Measurements from ENCODE around the gene CYP3A7.
"Not testable (repeated sequence)": the region's sequence is repeated elsewhere in the genome, so short reads cannot be mapped to it uniquely, and the experiment has no call there.

CYP3A7 gene

GRCh38 chr7:99690918-99691317 lies 44.1 kb downstream of the CYP3A7 start:
- H3K23ac ChIP-seq (ENCODE audit: low read length in 2 of 2); H3K27me3 ChIP-seq (ENCODE audit: control insufficient read depth in 1 of 2, insufficient read depth in 1 of 2, low read length in 2 of 2); H3K14ac ChIP-seq (ENCODE audit: low read length in 2 of 2); H3K4me2 ChIP-seq (ENCODE audit: low read length, poor library complexity, severe bottlenecking); DNase-seq; H2BK120ac ChIP-seq (ENCODE audit: low read depth, low read length); H2AFZ ChIP-seq (ENCODE audit: low read depth, low read length); H3K79me1 ChIP-seq (replicated peaks; ENCODE audit: low read length, poor library complexity, severe bottlenecking); H3K9ac ChIP-seq (ENCODE audit: low read length); H3K4me3 ChIP-seq (ENCODE audit: insufficient read depth in 1 of 2, low read depth in 1 of 2, low read length in 2 of 2); H4K91ac ChIP-seq (ENCODE audit: low read length); H3K36me3 ChIP-seq (ENCODE audit: control insufficient read depth in 1 of 2, insufficient read depth in 2 of 2, low read depth in 1 of 2, low read length in 2 of 2); H3K27ac ChIP-seq (ENCODE audit: low read length, poor library complexity, severe bottlenecking); H3K18ac ChIP-seq (ENCODE audit: low read depth in 1 of 2, low read length in 2 of 2); H4K8ac ChIP-seq (ENCODE audit: low read length); H2BK12ac ChIP-seq (ENCODE audit: low read length in 2 of 2); H3K4me1 ChIP-seq (ENCODE audit: control insufficient read depth, insufficient read depth, low read depth, low read length); H2BK15ac ChIP-seq (ENCODE audit: low read depth, poor library complexity, severe bottlenecking); H2AK5ac ChIP-seq (ENCODE audit: low read length, severe bottlenecking); H3K9me3 ChIP-seq (ENCODE audit: control insufficient read depth, low read length); H3K4ac ChIP-seq (ENCODE audit: low read depth in 1 of 2, low read length in 2 of 2); H2BK5ac ChIP-seq (ENCODE audit: low read depth, low read length, poor library complexity, severe bottlenecking): not testable (repeated sequence)
- 87% methylated on average over 3 of the region's 4 CpGs for WGBS

GRCh38 chr7:99685871-99686608 lies 49.0 kb downstream of the CYP3A7 start:
- not testable (repeated sequence) for H3K4me3 ChIP-seq (ENCODE audit: insufficient read depth in 1 of 2, low read depth in 1 of 2, low read length in 2 of 2); DNase-seq; H4K8ac ChIP-seq (ENCODE audit: low read length); H3K18ac ChIP-seq (ENCODE audit: low read depth in 1 of 2, low read length in 2 of 2); H4K91ac ChIP-seq (ENCODE audit: low read length); H3K4me2 ChIP-seq (ENCODE audit: low read length, poor library complexity, severe bottlenecking); H3K9ac ChIP-seq (ENCODE audit: low read length); H3K27me3 ChIP-seq (ENCODE audit: control insufficient read depth in 1 of 2, insufficient read depth in 1 of 2, low read length in 2 of 2); H3K14ac ChIP-seq (ENCODE audit: low read length in 2 of 2); H3K27ac ChIP-seq (ENCODE audit: low read length, poor library complexity, severe bottlenecking); H2BK15ac ChIP-seq (ENCODE audit: low read depth, poor library complexity, severe bottlenecking); H3K4me1 ChIP-seq (ENCODE audit: control insufficient read depth, insufficient read depth, low read depth, low read length); H3K23ac ChIP-seq (ENCODE audit: low read length in 2 of 2); H3K36me3 ChIP-seq (ENCODE audit: control insufficient read depth in 1 of 2, insufficient read depth in 2 of 2, low read depth in 1 of 2, low read length in 2 of 2); H2BK5ac ChIP-seq (ENCODE audit: low read depth, low read length, poor library complexity, severe bottlenecking); H2AK5ac ChIP-seq (ENCODE audit: low read length, severe bottlenecking); H2AFZ ChIP-seq (ENCODE audit: low read depth, low read length); H3K79me1 ChIP-seq (replicated peaks; ENCODE audit: low read length, poor library complexity, severe bottlenecking); H3K4ac ChIP-seq (ENCODE audit: low read depth in 1 of 2, low read length in 2 of 2); H2BK12ac ChIP-seq (ENCODE audit: low read length in 2 of 2); H2BK120ac ChIP-seq (ENCODE audit: low read depth, low read length)
- WGBS = 85% methylated on average over 14 of the region's 14 CpGs
- H3K9me3 ChIP-seq (ENCODE audit: control insufficient read depth, low read length) = peaks cover 16% of the 10 kb centered on the region

DNA sequence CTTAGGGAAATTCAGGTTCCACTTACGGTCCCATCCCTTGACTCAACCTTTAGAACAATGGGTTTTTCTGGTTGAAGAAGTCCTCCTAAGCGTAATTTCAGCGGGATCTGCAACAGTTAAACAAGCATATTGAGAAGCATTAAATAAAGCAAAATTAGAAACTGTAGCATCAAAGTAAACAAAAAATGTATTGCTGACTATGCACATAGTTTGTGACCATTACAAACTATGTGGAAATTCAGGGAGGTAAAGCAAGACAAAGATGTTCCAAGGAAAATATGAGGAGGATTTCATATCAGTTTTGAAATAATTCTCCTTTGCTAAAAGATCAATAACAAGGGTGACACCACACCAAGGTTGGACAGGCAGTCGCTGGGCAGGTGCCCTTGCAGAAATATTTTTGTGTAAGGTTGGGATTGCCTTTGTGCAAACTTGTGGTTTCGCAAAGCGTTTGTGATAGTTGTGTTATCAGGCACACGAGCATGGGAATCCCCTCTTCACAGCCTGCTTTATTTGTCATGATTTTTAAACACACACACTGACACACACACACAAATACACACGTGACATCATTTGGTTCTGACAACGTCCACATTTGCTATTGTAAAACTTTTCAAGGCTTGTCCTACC lies 49.8 kb downstream of the CYP3A7 start:
- 85% methylated on average over 7 of the region's 9 CpGs for WGBS
- H3K9me3 ChIP-seq (ENCODE audit: control insufficient read depth, low read length) = peaks cover 22% of the 10 kb centered on the region
- H3K27me3 ChIP-seq (ENCODE audit: control insufficient read depth in 1 of 2, insufficient read depth in 1 of 2, low read length in 2 of 2) = no peaks in the 10 kb centered on the region
- H3K4me1 ChIP-seq (ENCODE audit: control insufficient read depth, insufficient read depth, low read depth, low read length) = no peaks in the 10 kb centered on the region
- H3K4me3 ChIP-seq (ENCODE audit: insufficient read depth in 1 of 2, low read depth in 1 of 2, low read length in 2 of 2) = no peak overlapping the region
- no peaks in the 10 kb centered on the region for H3K79me1 ChIP-seq (replicated peaks; ENCODE audit: low read length, poor library complexity, severe bottlenecking)
- DNase-seq = no peak
- H2AK5ac ChIP-seq (ENCODE audit: low read length, severe bottlenecking) = no peak overlapping the region
- no peak overlapping the region for H2BK5ac ChIP-seq (ENCODE audit: low read depth, low read length, poor library complexity, severe bottlenecking)
- no peak overlapping the region for H2BK120ac ChIP-seq (ENCODE audit: low read depth, low read length)
- no peak overlapping the region for H2BK15ac ChIP-seq (ENCODE audit: low read depth, poor library complexity, severe bottlenecking)
- no peak overlapping the region for H3K18ac ChIP-seq (ENCODE audit: low read depth in 1 of 2, low read length in 2 of 2)
- no peak overlapping the region for H3K9ac ChIP-seq (ENCODE audit: low read length)
- H3K4me2 ChIP-seq (ENCODE audit: low read length, poor library complexity, severe bottlenecking) = no peak overlapping the region
- H4K8ac ChIP-seq (ENCODE audit: low read length) = no peak overlapping the region
- no peak overlapping the region for H4K91ac ChIP-seq (ENCODE audit: low read length)
- H3K36me3 ChIP-seq (ENCODE audit: control insufficient read depth in 1 of 2, insufficient read depth in 2 of 2, low read depth in 1 of 2, low read length in 2 of 2) = no peaks in the 10 kb centered on the region
- H3K27ac ChIP-seq (ENCODE audit: low read length, poor library complexity, severe bottlenecking) = no peak overlapping the region
- H2BK12ac ChIP-seq (ENCODE audit: low read length in 2 of 2) = no peak overlapping the region
- no peak overlapping the region for H3K23ac ChIP-seq (ENCODE audit: low read length in 2 of 2)
- H2AFZ ChIP-seq (ENCODE audit: low read depth, low read length) = no peak overlapping the region
- H3K14ac ChIP-seq (ENCODE audit: low read length in 2 of 2) = no peak overlapping the region
- H3K4ac ChIP-seq (ENCODE audit: low read depth in 1 of 2, low read length in 2 of 2) = no peak overlapping the region

DNA sequence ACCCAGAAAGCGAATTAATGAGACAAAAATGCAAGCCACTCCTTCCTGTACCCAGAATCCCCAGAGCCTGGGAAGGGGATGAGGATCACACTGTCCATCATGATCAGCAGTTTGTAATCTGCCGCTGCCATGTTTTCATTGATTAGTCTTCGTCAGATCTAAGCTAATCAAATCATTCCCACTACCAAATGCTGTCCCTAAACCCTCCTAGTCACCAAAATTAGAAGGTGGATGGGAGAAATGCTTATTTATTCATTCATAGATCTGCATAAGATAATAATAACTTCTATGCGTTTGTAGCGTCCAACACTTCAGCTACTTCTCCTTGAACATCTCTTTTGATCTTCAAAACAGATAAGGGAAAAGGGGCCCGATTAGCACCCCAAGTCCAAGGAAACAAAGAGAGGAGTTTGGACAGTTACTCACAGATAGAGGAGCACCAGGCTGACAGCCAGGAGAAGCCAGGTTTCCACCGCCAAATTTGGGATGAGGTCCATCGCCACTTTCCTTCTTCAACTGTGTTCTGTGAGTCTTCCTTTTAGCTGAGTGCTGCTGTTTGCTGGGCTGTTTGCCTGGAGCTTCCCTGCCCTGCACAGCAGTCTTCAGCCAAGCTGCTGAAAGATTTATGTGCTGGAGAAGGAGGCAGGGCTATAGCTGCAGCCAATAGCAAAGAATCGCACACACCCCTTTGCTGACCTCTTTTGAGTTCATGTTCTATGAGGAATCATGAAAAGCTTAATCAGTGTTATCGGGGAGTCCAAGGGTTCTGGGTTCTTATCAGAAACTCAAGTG lies 55.4 kb downstream of the CYP3A7 start, which contains the start of gene CYP3A5:
CYP3A5 (minus strand) TSS at position 597 of the 792 bp plus-strand sequence; CDS start at position 497, 100 bp downstream.
- peak; percentile 2 for DNase-seq
- WGBS = 90% methylated on average over 10 of the region's 10 CpGs
- H2BK5ac ChIP-seq (ENCODE audit: low read depth, low read length, poor library complexity, severe bottlenecking) = no peak within 1 kb of the TSS
- no peak within 1 kb of the TSS for H4K8ac ChIP-seq (ENCODE audit: low read length)
- H3K4me3 ChIP-seq (ENCODE audit: insufficient read depth in 1 of 2, low read depth in 1 of 2, low read length in 2 of 2) = peak within 1 kb of the TSS in 1 of 2 experiments; percentile 71
- no peak within 1 kb of the TSS for H4K91ac ChIP-seq (ENCODE audit: low read length)
- H3K79me1 ChIP-seq (replicated peaks; ENCODE audit: low read length, poor library complexity, severe bottlenecking) = no peaks in the 10 kb centered on the region
- peaks cover 22% of the 10 kb centered on the region for H3K9me3 ChIP-seq (ENCODE audit: control insufficient read depth, low read length)
- H3K36me3 ChIP-seq (ENCODE audit: control insufficient read depth in 1 of 2, insufficient read depth in 2 of 2, low read depth in 1 of 2, low read length in 2 of 2) = peaks cover 0 to 11% of the 10 kb centered on the region in 2 experiments
- no peak within 1 kb of the TSS for H2BK12ac ChIP-seq (ENCODE audit: low read length in 2 of 2)
- H3K4me2 ChIP-seq (ENCODE audit: low read length, poor library complexity, severe bottlenecking) = peak within 1 kb of the TSS; percentile 7
- peak within 1 kb of the TSS; percentile 72 for H3K9ac ChIP-seq (ENCODE audit: low read length)
- no peak within 1 kb of the TSS for H3K23ac ChIP-seq (ENCODE audit: low read length in 2 of 2)
- peak within 1 kb of the TSS; percentile 16 for H2BK15ac ChIP-seq (ENCODE audit: low read depth, poor library complexity, severe bottlenecking)
- no peak within 1 kb of the TSS for H2AFZ ChIP-seq (ENCODE audit: low read depth, low read length)
- no peaks in the 10 kb centered on the region for H3K27me3 ChIP-seq (ENCODE audit: control insufficient read depth in 1 of 2, insufficient read depth in 1 of 2, low read length in 2 of 2)
- H3K27ac ChIP-seq (ENCODE audit: low read length, poor library complexity, severe bottlenecking) = no peak within 1 kb of the TSS
- no peak within 1 kb of the TSS for H3K4ac ChIP-seq (ENCODE audit: low read depth in 1 of 2, low read length in 2 of 2)
- H3K4me1 ChIP-seq (ENCODE audit: control insufficient read depth, insufficient read depth, low read depth, low read length) = peaks cover 7% of the 10 kb centered on the region
- H3K18ac ChIP-seq (ENCODE audit: low read depth in 1 of 2, low read length in 2 of 2) = no peak within 1 kb of the TSS
- H2AK5ac ChIP-seq (ENCODE audit: low read length, severe bottlenecking) = peak within 1 kb of the TSS; percentile 61
- no peak within 1 kb of the TSS for H2BK120ac ChIP-seq (ENCODE audit: low read depth, low read length)
- no peak within 1 kb of the TSS for H3K14ac ChIP-seq (ENCODE audit: low read length in 2 of 2)
